ENCODE results near the gene IFIT1B.
A peak's percentile ranks its signal among the peaks of the same experiment; 100 is the strongest.
"Not testable (repeated sequence)": the region's sequence is repeated elsewhere in the genome, so short reads cannot be mapped to it uniquely, and the experiment has no call there.

Gene IFIT1B

GRCh38 chr10:89377705-89378637 lies at the start of gene IFIT1B:
Gene IFIT1B, plus strand, starts transcription at chr10:89378056. Its CDS starts 80 bp downstream, at chr10:89378136.
- Mint-ChIP-seq H3K27me3 (no peaks in the 10 kb centered on the region), H3K4me3 (no peak within 1 kb of the TSS), H3K4me1 (ENCODE audit: low read depth) (peaks cover 9% of the 10 kb centered on the region), H3K27ac (no peak within 1 kb of the TSS), H3K36me3 (ENCODE audit: low read depth) (no peaks in the 10 kb centered on the region), H3K9me3 (no peaks in the 10 kb centered on the region)
- intact Hi-C loops (cut with micrococcal nuclease) = no loop called here

GRCh38 chr10:89329151-89329550 lies 48.7 kb upstream of the IFIT1B start:
- H3K9me3 Mint-ChIP-seq = no peaks in the 10 kb centered on the region
- H3K4me1 Mint-ChIP-seq (ENCODE audit: low read depth) = peaks cover 53% of the 10 kb centered on the region
- H3K27me3 Mint-ChIP-seq = no peaks in the 10 kb centered on the region
- intact Hi-C loops (cut with micrococcal nuclease) = no loop called here
- H3K27ac Mint-ChIP-seq = no peak overlapping the region
- H3K36me3 Mint-ChIP-seq (ENCODE audit: low read depth) = no peaks in the 10 kb centered on the region
- no peak overlapping the region for H3K4me3 Mint-ChIP-seq

- H3K27ac Mint-ChIP-seq; H3K9me3 Mint-ChIP-seq; intact Hi-C loops (cut with micrococcal nuclease); H3K27me3 Mint-ChIP-seq; H3K4me3 Mint-ChIP-seq; H3K36me3 Mint-ChIP-seq (ENCODE audit: low read depth): not testable (repeated sequence)
- peaks cover 55% of the 10 kb centered on the region for H3K4me1 Mint-ChIP-seq (ENCODE audit: low read depth)
These were observed 47.8 kb upstream of the IFIT1B start for GRCh38 chr10:89330014-89330413.

- Mint-ChIP-seq H3K4me3 (no peak overlapping the region), H3K27me3 (no peaks in the 10 kb centered on the region), H3K4me1 (ENCODE audit: low read depth) (peaks cover 55% of the 10 kb centered on the region), H3K9me3 (no peaks in the 10 kb centered on the region), H3K27ac (no peak overlapping the region), H3K36me3 (ENCODE audit: low read depth) (no peaks in the 10 kb centered on the region)
- intact Hi-C loops (cut with micrococcal nuclease) = no loop called here
These were observed 47.2 kb upstream of the IFIT1B start for GRCh38 chr10:89330537-89331212.

GRCh38 chr10:89331487-89332122 lies 46.3 kb upstream of the IFIT1B start:
- H3K9me3 Mint-ChIP-seq; H3K36me3 Mint-ChIP-seq (ENCODE audit: low read depth); H3K4me3 Mint-ChIP-seq; H3K27ac Mint-ChIP-seq; intact Hi-C loops (cut with micrococcal nuclease); H3K27me3 Mint-ChIP-seq: not testable (repeated sequence)
- H3K4me1 Mint-ChIP-seq (ENCODE audit: low read depth) = peaks cover 54% of the 10 kb centered on the region

GRCh38 chr10:89332123-89332633 lies 45.7 kb upstream of the IFIT1B start:
- peak overlapping the region; percentile 52 for H3K4me3 Mint-ChIP-seq
- H3K36me3 Mint-ChIP-seq (ENCODE audit: low read depth) = no peaks in the 10 kb centered on the region
- no peaks in the 10 kb centered on the region for H3K9me3 Mint-ChIP-seq
- peaks cover 50% of the 10 kb centered on the region for H3K4me1 Mint-ChIP-seq (ENCODE audit: low read depth)
- peak overlapping the region; percentile 75 for H3K27ac Mint-ChIP-seq
- intact Hi-C loops (cut with micrococcal nuclease) = no loop called here
- no peaks in the 10 kb centered on the region for H3K27me3 Mint-ChIP-seq

- intact Hi-C loops (cut with micrococcal nuclease) = no loop called here
- Mint-ChIP-seq H3K9me3 (no peaks in the 10 kb centered on the region), H3K27ac (no peak overlapping the region), H3K27me3 (no peaks in the 10 kb centered on the region), H3K4me1 (ENCODE audit: low read depth) (peaks cover 25% of the 10 kb centered on the region), H3K4me3 (no peak overlapping the region), H3K36me3 (ENCODE audit: low read depth) (no peaks in the 10 kb centered on the region)
These were observed 42.6 kb upstream of the IFIT1B start for GRCh38 chr10:89335226-89335625.

- H3K27ac Mint-ChIP-seq = no peak overlapping the region
- peaks cover 25% of the 10 kb centered on the region for H3K4me1 Mint-ChIP-seq (ENCODE audit: low read depth)
- H3K9me3 Mint-ChIP-seq = no peaks in the 10 kb centered on the region
- no peaks in the 10 kb centered on the region for H3K27me3 Mint-ChIP-seq
- H3K4me3 Mint-ChIP-seq = no peak overlapping the region
- intact Hi-C loops (cut with micrococcal nuclease) = no loop called here
- H3K36me3 Mint-ChIP-seq (ENCODE audit: low read depth) = no peaks in the 10 kb centered on the region
These were observed 41.6 kb upstream of the IFIT1B start for GRCh38 chr10:89336241-89336640.

GRCh38 chr10:89337484-89337883 lies 40.4 kb upstream of the IFIT1B start:
- no peaks in the 10 kb centered on the region for H3K9me3 Mint-ChIP-seq
- H3K36me3 Mint-ChIP-seq (ENCODE audit: low read depth) = no peaks in the 10 kb centered on the region
- H3K4me3 Mint-ChIP-seq = no peak overlapping the region
- no peak overlapping the region for H3K27ac Mint-ChIP-seq
- no peaks in the 10 kb centered on the region for H3K27me3 Mint-ChIP-seq
- intact Hi-C loops (cut with micrococcal nuclease) = no loop called here
- H3K4me1 Mint-ChIP-seq (ENCODE audit: low read depth) = peaks cover 18% of the 10 kb centered on the region

- Mint-ChIP-seq H3K4me3 (no peak overlapping the region), H3K4me1 (ENCODE audit: low read depth) (peaks cover 6% of the 10 kb centered on the region), H3K27ac (no peak overlapping the region), H3K36me3 (ENCODE audit: low read depth) (no peaks in the 10 kb centered on the region), H3K9me3 (no peaks in the 10 kb centered on the region), H3K27me3 (peaks cover 3% of the 10 kb centered on the region)
- intact Hi-C loops (cut with micrococcal nuclease) = no loop called here
These were observed 39.1 kb upstream of the IFIT1B start for GRCh38 chr10:89338713-89339112.

GRCh38 chr10:89339875-89340274 lies 38.0 kb upstream of the IFIT1B start:
- peaks cover 3% of the 10 kb centered on the region for H3K27me3 Mint-ChIP-seq
- H3K9me3 Mint-ChIP-seq = no peaks in the 10 kb centered on the region
- intact Hi-C loops (cut with micrococcal nuclease) = no loop called here
- no peak overlapping the region for H3K27ac Mint-ChIP-seq
- no peak overlapping the region for H3K4me3 Mint-ChIP-seq
- H3K36me3 Mint-ChIP-seq (ENCODE audit: low read depth) = no peaks in the 10 kb centered on the region
- no peaks in the 10 kb centered on the region for H3K4me1 Mint-ChIP-seq (ENCODE audit: low read depth)

- intact Hi-C loops (cut with micrococcal nuclease) = no loop called here
These were observed 36.2 kb upstream of the IFIT1B start for GRCh38 chr10:89341649-89342048.

GRCh38 chr10:89342206-89342958 lies 35.5 kb upstream of the IFIT1B start:
- Mint-ChIP-seq H3K36me3 (ENCODE audit: low read depth) (no peaks in the 10 kb centered on the region), H3K9me3 (no peaks in the 10 kb centered on the region), H3K27ac (no peak overlapping the region), H3K4me1 (ENCODE audit: low read depth) (peaks cover 19% of the 10 kb centered on the region), H3K27me3 (peaks cover 3% of the 10 kb centered on the region), H3K4me3 (no peak overlapping the region)
- intact Hi-C loops (cut with micrococcal nuclease) = no loop called here

More at GRCh38 chr10:89341649-89342048, 36.2 kb upstream of the IFIT1B start:
- Mint-ChIP-seq H3K4me1 (ENCODE audit: low read depth) (peaks cover 14% of the 10 kb centered on the region), H3K27me3 (peaks cover 3% of the 10 kb centered on the region), H3K36me3 (ENCODE audit: low read depth) (no peaks in the 10 kb centered on the region), H3K4me3 (no peak overlapping the region), H3K27ac (no peak overlapping the region), H3K9me3 (no peaks in the 10 kb centered on the region)
